ENCODE data around the gene PRDM10.

Gene PRDM10, protein sequence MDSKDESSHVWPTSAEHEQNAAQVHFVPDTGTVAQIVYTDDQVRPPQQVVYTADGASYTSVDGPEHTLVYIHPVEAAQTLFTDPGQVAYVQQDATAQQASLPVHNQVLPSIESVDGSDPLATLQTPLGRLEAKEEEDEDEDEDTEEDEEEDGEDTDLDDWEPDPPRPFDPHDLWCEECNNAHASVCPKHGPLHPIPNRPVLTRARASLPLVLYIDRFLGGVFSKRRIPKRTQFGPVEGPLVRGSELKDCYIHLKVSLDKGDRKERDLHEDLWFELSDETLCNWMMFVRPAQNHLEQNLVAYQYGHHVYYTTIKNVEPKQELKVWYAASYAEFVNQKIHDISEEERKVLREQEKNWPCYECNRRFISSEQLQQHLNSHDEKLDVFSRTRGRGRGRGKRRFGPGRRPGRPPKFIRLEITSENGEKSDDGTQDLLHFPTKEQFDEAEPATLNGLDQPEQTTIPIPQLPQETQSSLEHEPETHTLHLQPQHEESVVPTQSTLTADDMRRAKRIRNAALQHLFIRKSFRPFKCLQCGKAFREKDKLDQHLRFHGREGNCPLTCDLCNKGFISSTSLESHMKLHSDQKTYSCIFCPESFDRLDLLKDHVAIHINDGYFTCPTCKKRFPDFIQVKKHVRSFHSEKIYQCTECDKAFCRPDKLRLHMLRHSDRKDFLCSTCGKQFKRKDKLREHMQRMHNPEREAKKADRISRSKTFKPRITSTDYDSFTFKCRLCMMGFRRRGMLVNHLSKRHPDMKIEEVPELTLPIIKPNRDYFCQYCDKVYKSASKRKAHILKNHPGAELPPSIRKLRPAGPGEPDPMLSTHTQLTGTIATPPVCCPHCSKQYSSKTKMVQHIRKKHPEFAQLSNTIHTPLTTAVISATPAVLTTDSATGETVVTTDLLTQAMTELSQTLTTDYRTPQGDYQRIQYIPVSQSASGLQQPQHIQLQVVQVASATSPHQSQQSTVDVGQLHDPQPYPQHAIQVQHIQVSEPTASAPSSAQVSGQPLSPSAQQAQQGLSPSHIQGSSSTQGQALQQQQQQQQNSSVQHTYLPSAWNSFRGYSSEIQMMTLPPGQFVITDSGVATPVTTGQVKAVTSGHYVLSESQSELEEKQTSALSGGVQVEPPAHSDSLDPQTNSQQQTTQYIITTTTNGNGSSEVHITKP

DNA sequence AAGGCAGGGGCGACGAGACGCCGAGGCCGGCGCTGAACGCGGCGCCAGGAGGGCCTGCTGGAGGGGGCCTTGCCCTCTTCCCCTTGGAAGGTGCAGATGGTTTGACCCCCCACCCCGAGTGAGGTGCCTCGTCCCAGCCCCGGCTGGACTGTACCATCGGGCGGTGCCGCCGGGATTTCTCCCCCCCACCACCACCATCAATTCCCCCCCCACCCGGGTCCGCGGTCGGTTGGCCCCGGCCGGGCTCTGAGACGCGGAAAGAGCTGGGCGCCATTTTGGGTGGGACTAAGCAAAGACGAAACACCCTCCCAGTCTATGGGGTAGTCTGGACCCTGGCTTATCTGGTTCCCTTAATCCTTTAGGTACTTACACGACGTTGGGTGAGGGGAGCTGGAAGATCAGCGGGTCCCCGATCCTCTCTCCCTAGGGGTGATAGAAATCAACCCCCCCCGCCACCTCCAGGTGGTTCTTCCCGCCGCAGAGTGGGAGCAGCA, at the start of gene PRDM10:
PRDM10 (minus strand) TSS at position 484 of the 494 bp plus-strand sequence. CDS start 41,871 bp downstream, outside the sequence.
- DNase-seq (ENCODE audit: low read depth in 2 of 2): peak; percentile 94 to 96
- peak within 1 kb of the TSS; percentile 62 to 74 for H3K4me3 ChIP-seq (replicated peaks in 1 of 2; ENCODE audit: low read depth in 2 of 2, low read length in 2 of 2)
- no peak for TF ChIP-seq CTCF (IDR thresholded peaks at IDR 0.05; ENCODE audit: low read depth, low read length)

DNA sequence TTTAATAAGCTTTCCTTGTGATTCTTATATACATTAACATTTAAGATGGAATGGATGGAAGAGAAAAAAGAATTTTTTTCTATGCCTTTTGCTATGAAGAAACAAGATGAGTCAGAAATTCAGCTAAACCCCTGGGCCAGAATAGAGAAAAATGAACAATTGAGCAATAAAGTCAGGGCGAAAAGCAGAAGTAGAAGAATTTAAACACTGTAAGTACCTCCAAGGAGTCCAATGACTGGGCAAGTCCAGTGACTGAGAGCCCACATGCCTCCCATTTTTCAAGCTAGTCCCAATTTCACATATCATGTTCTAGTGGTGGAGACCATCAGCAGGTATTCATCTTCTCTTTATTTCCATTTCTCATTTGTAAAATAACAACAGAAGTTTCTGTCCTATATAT, 48.4 kb upstream of the PRDM10 start:
- DNase-seq (ENCODE audit: low read depth in 2 of 2): peak; percentile 37 to 71
- H3K4me3 ChIP-seq (replicated peaks in 1 of 2; ENCODE audit: low read depth in 2 of 2, low read length in 2 of 2): no peak overlapping the region
- TF ChIP-seq CTCF (IDR thresholded peaks at IDR 0.05; ENCODE audit: low read depth, low read length): no peak

DNA sequence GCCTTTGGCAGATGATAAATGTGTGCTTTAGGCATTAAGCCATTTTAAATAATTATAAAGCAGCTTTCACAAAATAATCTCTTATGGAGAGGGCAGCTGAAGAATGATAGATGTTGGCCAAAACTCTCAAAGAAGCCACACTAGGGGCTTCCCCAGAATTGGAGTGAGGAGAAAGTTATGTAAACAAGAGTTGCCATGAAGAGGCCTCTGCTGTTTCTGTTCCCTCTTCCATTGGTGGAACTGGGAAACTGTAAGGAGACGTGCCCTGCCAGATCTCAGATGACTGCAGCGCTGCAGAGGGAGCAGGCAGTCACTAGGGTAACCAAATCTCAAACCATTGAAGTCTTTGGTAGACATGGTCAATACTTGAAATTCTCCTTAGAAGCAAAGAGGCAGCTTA, 47.6 kb upstream of the PRDM10 start:
- DNase-seq (ENCODE audit: low read depth in 2 of 2): no peak
- no peak for TF ChIP-seq CTCF (IDR thresholded peaks at IDR 0.05; ENCODE audit: low read depth, low read length)
- no peak overlapping the region for H3K4me3 ChIP-seq (replicated peaks in 1 of 2; ENCODE audit: low read depth in 2 of 2, low read length in 2 of 2)

GRCh38 chr11:130049328-130049771, 46.7 kb upstream of the PRDM10 start:
- DNase-seq (ENCODE audit: low read depth in 2 of 2): peak; percentile 20 to 26
- no peak for TF ChIP-seq CTCF (IDR thresholded peaks at IDR 0.05; ENCODE audit: low read depth, low read length)
- H3K4me3 ChIP-seq (replicated peaks in 1 of 2; ENCODE audit: low read depth in 2 of 2, low read length in 2 of 2): no peak overlapping the region

DNA sequence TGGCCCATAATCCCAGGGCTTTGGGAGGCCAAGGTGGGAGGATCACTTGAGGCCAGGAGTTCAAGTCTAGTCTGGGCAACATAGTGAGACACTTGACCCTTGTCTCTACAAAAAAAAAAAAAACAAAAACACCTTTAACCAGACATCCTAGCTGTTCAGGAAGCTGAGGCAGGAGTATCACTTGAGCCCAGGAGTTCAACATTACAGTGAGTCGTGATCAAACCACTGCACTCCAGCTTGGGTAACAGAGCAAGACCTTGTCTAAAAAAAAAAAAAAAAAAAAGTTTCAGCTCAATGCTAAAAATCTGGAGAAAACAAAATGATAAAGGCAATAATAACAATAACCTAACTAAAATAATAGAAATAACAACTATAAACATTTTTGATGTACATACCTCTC, 44.5 kb upstream of the PRDM10 start:
- no peak overlapping the region for H3K4me3 ChIP-seq (replicated peaks in 1 of 2; ENCODE audit: low read depth in 2 of 2, low read length in 2 of 2)
- no peak for DNase-seq (ENCODE audit: low read depth in 2 of 2)
- no peak for TF ChIP-seq CTCF (IDR thresholded peaks at IDR 0.05; ENCODE audit: low read depth, low read length)

DNA sequence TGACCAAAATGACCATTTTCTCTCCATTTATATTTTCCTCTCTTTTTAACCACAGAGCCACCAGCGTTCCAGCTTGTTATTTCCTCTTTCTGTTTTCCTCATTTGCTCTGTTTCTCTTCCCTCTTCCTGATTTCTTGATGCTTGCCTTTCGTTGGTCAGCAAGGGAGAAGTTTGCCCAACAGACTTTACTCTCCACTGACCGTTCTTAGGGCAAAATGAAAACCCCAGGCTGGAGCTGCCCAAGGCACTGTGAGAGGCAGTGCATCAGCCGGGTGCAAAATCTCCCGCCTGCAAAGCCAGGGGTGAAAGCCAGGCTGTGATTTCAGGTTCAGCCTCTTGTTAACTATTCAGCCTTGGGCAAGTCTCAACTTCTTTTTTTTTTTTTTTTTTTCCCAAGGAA, 40.9 kb upstream of the PRDM10 start:
- no peak for TF ChIP-seq CTCF (IDR thresholded peaks at IDR 0.05; ENCODE audit: low read depth, low read length)
- no peak for DNase-seq (ENCODE audit: low read depth in 2 of 2)
- H3K4me3 ChIP-seq (replicated peaks in 1 of 2; ENCODE audit: low read depth in 2 of 2, low read length in 2 of 2): no peak overlapping the region
